Kidney (tissue), 14 donors: ENCODE measurements around the gene HMGN5. TPM values are rescaled to one million over a fixed set of nuclear protein-coding genes. Genes with fewer than 3 reads are reported as not detected.
A peak's percentile ranks its signal among the peaks of the same experiment; 100 is the strongest.

Source experiments
- DNase-seq, 5 donors: peaks; one replicate each; pipeline ENCODE4 v3.0.0-alpha.2; 2013 to 2020
- FAIRE-seq: peaks from 2 replicates; lab custom pipeline; 2012; peaks lifted over from hg19 to GRCh38; lab: Jason Lieb, UNC
- H3K27ac ChIP-seq, 2 donors: one replicate each; pipeline ENCODE4 v1.7.0; 2013; ENCODE audit warnings: low read depth in 2 of 2, low read length in 2 of 2, inconsistent platforms in 1 of 2
- H3K27me3 ChIP-seq: one replicate; pipeline ENCODE4 v1.7.1; 2013; ENCODE audit warnings: low read length, inconsistent platforms; ENCODE audit not compliant: control insufficient read depth, insufficient read depth
- H3K36me3 ChIP-seq, 3 donors: one replicate each; pipeline versions ENCODE4 v1.7.0 to v1.7.1; 2013; ENCODE audit warnings: low read length in 3 of 3, control low read depth in 1 of 3, inconsistent platforms in 1 of 3; ENCODE audit not compliant: insufficient read depth in 3 of 3, control insufficient read depth in 2 of 3
- H3K4me1 ChIP-seq, 3 donors: one replicate each; pipeline versions ENCODE4 v1.7.0 to v1.7.1; 2013; ENCODE audit warnings: low read length in 3 of 3, inconsistent platforms in 1 of 3, low read depth in 1 of 3; ENCODE audit not compliant: control insufficient read depth in 2 of 3, insufficient read depth in 2 of 3
- H3K4me3 ChIP-seq, 3 donors: one replicate each; pipeline versions ENCODE4 v1.7.0 to v1.8.1; 2013; ENCODE audit warnings: low read length in 3 of 3, control low read depth in 1 of 3, inconsistent platforms in 1 of 3
- H3K9ac ChIP-seq, 3 donors: one replicate each; pipeline versions ENCODE4 v1.7.0 to v1.7.1; 2013; ENCODE audit warnings: low read length in 3 of 3, control low read depth in 1 of 3, inconsistent platforms in 1 of 3
- H3K9me3 ChIP-seq, 3 donors: one replicate each; pipeline versions ENCODE4 v1.7.0 to v1.7.1; 2013; ENCODE audit warnings: low read length in 3 of 3, control low read depth in 1 of 3, inconsistent platforms in 1 of 3; ENCODE audit not compliant: control insufficient read depth in 2 of 3, insufficient read depth in 1 of 3
- intact Hi-C: fragments of 100-400 bp; cut with DNase I; formaldehyde crosslinking; loops from one replicate; pipeline ENCODE4 v1.11.1; 2022
- polyA plus RNA-seq: library from polyadenylated mRNA; stranded (reverse); fragments of 350-450 nt; fragmentation: Illumina TruSeq; extraction: RNeasy Lipid Tissue Mini Kit (QIAGEN cat#74804); gene quantifications from one replicate; pipeline ENCODE4 v1.2.3, GENCODE V29; 2014; ENCODE audit warnings: low read depth, low replicate concordance; ENCODE audit not compliant: insufficient read depth
- total RNA-seq: library from RNA; stranded (reverse); fragmentation: NEBNext Ultra II Directional; extraction: Animal tissue kit (Norgen Biotek cat#: 25700); gene quantifications from one replicate; pipeline ENCODE4 v1.2.1, GENCODE V29; 2021
- TF ChIP-seq, protein P1 (sequence below): IDR thresholded peaks from 3 replicates; pipeline ENCODE4 v1.5.1; 2012; ENCODE audit warnings: mild to moderate bottlenecking, moderate library complexity, borderline replicate concordance; ENCODE audit not compliant: insufficient read depth; ENCODE audit errors: extremely low read depth
- donor health status: control.
- donor health status: control.
- donor health status: control.
- donor health status: control.
- donor health status: control.
- donor health status: DM: yes; HTN: yes; CAD: no.
- donor health status: Normal renal cell carcinoma (clear cell type).

HMGN5 gene
- total and polyA plus RNA-seq, 2 donors from 2014 or later: 5.6 to 34.4 TPM

DNA sequence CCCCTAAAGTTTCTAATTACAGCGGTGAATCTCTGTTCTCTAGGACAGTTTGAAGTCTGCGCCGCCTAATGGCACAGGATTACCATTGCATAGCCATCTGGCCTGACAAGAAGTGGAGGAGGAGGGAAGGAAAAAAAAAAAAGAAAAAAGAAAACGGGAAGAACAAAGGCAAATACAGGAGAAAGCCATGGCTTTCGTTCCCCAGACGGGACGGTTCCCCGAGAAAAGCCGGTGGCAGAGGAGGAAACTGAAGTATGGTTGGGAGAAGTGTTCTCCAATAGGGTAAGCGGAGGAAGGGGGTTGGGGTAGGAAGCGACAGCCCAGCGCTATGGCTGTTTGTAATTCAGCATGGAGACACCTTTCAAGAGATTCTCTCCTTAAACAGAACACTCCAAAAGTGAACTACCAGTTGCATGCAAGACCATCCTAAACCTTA lies 80.8 kb downstream of the HMGN5 start:
- TF ChIP-seq, protein P1, sequence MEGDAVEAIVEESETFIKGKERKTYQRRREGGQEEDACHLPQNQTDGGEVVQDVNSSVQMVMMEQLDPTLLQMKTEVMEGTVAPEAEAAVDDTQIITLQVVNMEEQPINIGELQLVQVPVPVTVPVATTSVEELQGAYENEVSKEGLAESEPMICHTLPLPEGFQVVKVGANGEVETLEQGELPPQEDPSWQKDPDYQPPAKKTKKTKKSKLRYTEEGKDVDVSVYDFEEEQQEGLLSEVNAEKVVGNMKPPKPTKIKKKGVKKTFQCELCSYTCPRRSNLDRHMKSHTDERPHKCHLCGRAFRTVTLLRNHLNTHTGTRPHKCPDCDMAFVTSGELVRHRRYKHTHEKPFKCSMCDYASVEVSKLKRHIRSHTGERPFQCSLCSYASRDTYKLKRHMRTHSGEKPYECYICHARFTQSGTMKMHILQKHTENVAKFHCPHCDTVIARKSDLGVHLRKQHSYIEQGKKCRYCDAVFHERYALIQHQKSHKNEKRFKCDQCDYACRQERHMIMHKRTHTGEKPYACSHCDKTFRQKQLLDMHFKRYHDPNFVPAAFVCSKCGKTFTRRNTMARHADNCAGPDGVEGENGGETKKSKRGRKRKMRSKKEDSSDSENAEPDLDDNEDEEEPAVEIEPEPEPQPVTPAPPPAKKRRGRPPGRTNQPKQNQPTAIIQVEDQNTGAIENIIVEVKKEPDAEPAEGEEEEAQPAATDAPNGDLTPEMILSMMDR: peak; percentile 40
- H3K9ac ChIP-seq: peak overlapping the region; percentile 10 to 84 (median 71)
- H3K27ac ChIP-seq: peak overlapping the region in 1 of 2 donors; percentile 22
- intact Hi-C loops: no loop called here
- peak in 4 of 5 donors; percentile 34 to 87 (median 67) for DNase-seq
- H3K4me3 ChIP-seq: peak overlapping the region; percentile 73 to 89 (median 85)
- no peaks in the 10 kb centered on the region for H3K27me3 ChIP-seq
- no peaks in the 10 kb centered on the region for H3K36me3 ChIP-seq
- H3K9me3 ChIP-seq: no peaks in the 10 kb centered on the region
- peak; percentile 42 for FAIRE-seq
- no peaks in the 10 kb centered on the region for H3K4me1 ChIP-seq

DNA sequence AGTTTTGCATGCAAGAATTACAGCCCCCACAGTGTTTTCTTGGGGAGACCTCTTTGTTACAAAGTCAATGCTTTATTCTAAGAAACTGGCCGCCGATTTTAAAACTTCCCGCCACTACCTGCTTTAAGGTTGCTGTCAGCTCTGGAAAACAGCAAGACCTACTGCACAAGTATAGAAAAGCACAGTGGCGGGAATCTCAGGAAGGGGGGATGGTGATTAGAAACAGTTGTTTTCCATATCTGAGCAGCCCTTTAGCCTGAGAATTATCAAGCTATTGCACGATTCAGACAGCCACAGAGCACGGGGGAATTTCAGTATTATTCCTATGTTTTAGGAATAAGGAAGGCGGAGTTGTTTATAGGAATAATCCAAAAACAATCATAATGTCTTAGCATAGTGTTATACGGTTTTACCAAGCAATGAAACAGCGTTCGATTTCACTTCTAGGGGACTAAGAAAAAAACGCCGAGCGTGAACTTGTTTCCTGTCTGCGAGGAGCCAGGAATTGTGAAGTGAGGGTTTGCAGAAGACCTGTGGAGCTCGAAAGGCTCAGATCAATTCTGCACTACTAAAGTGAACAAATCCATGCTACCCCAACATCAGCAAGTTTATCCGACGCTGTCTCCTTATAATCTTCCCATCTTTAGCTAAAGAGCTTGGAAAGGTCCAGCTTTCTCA lies 81.3 kb downstream of the HMGN5 start:
- FAIRE-seq (no peak), DNase-seq (peak in 4 of 5 donors; percentile 7 to 42 (median 20))
- TF ChIP-seq, protein P1: no peak
- no peaks in the 10 kb centered on the region for H3K4me1 ChIP-seq
- H3K36me3 ChIP-seq: no peaks in the 10 kb centered on the region
- H3K4me3 ChIP-seq: peak overlapping the region; percentile 73 to 89 (median 85)
- no peaks in the 10 kb centered on the region for H3K27me3 ChIP-seq
- no peaks in the 10 kb centered on the region for H3K9me3 ChIP-seq
- H3K27ac ChIP-seq: no peak overlapping the region
- intact Hi-C loops: no loop called here
- H3K9ac ChIP-seq: peak overlapping the region; percentile 10 to 84 (median 71)

DNA sequence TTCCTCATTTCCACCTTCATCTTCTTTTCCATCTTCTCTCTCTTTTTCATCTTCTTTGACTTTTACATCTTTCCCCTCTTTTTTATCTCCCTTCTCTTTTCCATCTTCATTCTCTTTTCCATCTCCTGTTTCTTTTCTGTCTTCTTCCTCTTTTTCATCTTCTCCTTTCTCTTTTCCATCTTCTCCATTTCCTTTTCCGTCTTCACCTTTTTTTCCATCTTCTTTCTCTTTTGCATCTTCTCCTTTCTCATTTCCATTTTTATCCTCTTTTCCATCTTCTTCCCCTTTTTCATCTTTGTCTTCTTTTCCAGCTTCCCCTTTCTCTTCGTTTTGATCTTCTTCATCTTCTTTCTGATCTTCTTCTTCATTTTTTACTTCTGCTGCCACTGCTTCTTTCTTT lies 87.0 kb downstream of the HMGN5 start:
- no peaks in the 10 kb centered on the region for H3K4me1 ChIP-seq
- intact Hi-C loops: no loop called here
- H3K9me3 ChIP-seq: no peaks in the 10 kb centered on the region
- DNase-seq: no peak
- H3K9ac ChIP-seq: no peak overlapping the region
- no peak overlapping the region for H3K4me3 ChIP-seq
- TF ChIP-seq, protein P1: no peak
- FAIRE-seq: no peak
- H3K27me3 ChIP-seq: no peaks in the 10 kb centered on the region
- H3K27ac ChIP-seq: no peak overlapping the region
- no peaks in the 10 kb centered on the region for H3K36me3 ChIP-seq
